Measurements from ENCODE around the gene HNRNPLL. TPM values are rescaled to one million over a fixed set of nuclear protein-coding genes. Genes with fewer than 3 reads are reported as not detected.

Gene HNRNPLL
- total and polyA plus RNA-seq, 2 experiments from 2014 or later: 42.5 to 53.4 TPM

DNA sequence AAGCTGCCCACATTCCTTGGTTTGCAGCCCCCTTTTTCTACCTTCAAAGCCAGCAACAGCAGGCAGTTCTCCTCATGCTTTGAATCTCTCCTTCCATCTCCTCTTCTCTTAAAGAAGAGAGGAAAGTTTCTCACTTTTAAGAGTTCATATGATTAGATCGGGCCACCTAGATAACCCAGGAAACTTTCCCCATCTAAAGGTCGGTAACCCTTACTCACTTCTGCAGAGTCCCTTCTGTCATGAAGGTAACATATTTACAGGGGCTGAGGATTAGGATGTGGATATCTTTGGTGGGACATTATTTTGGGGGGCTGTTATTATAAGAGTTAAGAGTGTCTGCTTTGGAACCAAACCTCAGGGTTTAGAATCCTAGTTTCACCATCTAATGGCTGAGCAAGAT is 51.0 kb downstream of the HNRNPLL start (continued):
- TF ChIP-seq, protein P1, sequence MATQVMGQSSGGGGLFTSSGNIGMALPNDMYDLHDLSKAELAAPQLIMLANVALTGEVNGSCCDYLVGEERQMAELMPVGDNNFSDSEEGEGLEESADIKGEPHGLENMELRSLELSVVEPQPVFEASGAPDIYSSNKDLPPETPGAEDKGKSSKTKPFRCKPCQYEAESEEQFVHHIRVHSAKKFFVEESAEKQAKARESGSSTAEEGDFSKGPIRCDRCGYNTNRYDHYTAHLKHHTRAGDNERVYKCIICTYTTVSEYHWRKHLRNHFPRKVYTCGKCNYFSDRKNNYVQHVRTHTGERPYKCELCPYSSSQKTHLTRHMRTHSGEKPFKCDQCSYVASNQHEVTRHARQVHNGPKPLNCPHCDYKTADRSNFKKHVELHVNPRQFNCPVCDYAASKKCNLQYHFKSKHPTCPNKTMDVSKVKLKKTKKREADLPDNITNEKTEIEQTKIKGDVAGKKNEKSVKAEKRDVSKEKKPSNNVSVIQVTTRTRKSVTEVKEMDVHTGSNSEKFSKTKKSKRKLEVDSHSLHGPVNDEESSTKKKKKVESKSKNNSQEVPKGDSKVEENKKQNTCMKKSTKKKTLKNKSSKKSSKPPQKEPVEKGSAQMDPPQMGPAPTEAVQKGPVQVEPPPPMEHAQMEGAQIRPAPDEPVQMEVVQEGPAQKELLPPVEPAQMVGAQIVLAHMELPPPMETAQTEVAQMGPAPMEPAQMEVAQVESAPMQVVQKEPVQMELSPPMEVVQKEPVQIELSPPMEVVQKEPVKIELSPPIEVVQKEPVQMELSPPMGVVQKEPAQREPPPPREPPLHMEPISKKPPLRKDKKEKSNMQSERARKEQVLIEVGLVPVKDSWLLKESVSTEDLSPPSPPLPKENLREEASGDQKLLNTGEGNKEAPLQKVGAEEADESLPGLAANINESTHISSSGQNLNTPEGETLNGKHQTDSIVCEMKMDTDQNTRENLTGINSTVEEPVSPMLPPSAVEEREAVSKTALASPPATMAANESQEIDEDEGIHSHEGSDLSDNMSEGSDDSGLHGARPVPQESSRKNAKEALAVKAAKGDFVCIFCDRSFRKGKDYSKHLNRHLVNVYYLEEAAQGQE (IDR thresholded peaks at IDR 0.05; ENCODE audit: unreplicated experiment): no peak
- no peak for TF ChIP-seq CREB1 (CRISPR knock-in tag; IDR thresholded peaks at IDR 0.05; ENCODE audit: low read depth)

DNA sequence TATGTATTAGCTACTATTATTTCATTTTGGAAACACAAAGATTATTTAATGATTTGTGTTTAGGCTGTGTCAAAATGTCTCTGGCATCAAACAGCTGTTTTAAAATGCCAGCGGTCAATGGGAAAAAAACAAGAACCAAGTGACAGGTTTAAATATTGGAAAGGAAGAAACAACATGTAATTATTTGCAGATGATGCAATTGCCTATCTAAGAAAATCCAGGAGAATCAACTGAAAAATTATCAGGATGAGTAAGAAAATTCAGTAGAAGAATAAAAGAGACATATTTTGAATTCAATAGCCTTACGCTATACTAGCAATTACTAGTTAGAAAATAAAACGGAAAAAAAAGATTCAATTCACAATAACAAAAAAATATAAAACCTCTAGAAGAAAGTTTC is 51.6 kb downstream of the HNRNPLL start:
- no peak overlapping the region for H3K4me3 Mint-ChIP-seq
- TF ChIP-seq JUNB (IDR thresholded peaks at IDR 0.05; ENCODE audit: unreplicated experiment) (no peak), EZH2phosphoT487 (IDR thresholded peaks at IDR 0.05; ENCODE audit: unreplicated experiment) (no peak), STAT1 (IDR thresholded peaks at IDR 0.05; ENCODE audit: unreplicated experiment) (no peak), EZH2 (IDR thresholded peaks at IDR 0.05; ENCODE audit: low read depth, unreplicated experiment) (no peak), ZNF114 (CRISPR knock-in tag; IDR thresholded peaks at IDR 0.05) (no peak), POLR2AphosphoS5 (IDR thresholded peaks at IDR 0.05; ENCODE audit: low read depth) (no peak), NANOG (IDR thresholded peaks at IDR 0.05; ENCODE audit: borderline replicate concordance) (no peak), ZNF331 (CRISPR knock-in tag; IDR thresholded peaks at IDR 0.05; ENCODE audit: low read depth) (no peak)
- TF ChIP-seq, protein P2, sequence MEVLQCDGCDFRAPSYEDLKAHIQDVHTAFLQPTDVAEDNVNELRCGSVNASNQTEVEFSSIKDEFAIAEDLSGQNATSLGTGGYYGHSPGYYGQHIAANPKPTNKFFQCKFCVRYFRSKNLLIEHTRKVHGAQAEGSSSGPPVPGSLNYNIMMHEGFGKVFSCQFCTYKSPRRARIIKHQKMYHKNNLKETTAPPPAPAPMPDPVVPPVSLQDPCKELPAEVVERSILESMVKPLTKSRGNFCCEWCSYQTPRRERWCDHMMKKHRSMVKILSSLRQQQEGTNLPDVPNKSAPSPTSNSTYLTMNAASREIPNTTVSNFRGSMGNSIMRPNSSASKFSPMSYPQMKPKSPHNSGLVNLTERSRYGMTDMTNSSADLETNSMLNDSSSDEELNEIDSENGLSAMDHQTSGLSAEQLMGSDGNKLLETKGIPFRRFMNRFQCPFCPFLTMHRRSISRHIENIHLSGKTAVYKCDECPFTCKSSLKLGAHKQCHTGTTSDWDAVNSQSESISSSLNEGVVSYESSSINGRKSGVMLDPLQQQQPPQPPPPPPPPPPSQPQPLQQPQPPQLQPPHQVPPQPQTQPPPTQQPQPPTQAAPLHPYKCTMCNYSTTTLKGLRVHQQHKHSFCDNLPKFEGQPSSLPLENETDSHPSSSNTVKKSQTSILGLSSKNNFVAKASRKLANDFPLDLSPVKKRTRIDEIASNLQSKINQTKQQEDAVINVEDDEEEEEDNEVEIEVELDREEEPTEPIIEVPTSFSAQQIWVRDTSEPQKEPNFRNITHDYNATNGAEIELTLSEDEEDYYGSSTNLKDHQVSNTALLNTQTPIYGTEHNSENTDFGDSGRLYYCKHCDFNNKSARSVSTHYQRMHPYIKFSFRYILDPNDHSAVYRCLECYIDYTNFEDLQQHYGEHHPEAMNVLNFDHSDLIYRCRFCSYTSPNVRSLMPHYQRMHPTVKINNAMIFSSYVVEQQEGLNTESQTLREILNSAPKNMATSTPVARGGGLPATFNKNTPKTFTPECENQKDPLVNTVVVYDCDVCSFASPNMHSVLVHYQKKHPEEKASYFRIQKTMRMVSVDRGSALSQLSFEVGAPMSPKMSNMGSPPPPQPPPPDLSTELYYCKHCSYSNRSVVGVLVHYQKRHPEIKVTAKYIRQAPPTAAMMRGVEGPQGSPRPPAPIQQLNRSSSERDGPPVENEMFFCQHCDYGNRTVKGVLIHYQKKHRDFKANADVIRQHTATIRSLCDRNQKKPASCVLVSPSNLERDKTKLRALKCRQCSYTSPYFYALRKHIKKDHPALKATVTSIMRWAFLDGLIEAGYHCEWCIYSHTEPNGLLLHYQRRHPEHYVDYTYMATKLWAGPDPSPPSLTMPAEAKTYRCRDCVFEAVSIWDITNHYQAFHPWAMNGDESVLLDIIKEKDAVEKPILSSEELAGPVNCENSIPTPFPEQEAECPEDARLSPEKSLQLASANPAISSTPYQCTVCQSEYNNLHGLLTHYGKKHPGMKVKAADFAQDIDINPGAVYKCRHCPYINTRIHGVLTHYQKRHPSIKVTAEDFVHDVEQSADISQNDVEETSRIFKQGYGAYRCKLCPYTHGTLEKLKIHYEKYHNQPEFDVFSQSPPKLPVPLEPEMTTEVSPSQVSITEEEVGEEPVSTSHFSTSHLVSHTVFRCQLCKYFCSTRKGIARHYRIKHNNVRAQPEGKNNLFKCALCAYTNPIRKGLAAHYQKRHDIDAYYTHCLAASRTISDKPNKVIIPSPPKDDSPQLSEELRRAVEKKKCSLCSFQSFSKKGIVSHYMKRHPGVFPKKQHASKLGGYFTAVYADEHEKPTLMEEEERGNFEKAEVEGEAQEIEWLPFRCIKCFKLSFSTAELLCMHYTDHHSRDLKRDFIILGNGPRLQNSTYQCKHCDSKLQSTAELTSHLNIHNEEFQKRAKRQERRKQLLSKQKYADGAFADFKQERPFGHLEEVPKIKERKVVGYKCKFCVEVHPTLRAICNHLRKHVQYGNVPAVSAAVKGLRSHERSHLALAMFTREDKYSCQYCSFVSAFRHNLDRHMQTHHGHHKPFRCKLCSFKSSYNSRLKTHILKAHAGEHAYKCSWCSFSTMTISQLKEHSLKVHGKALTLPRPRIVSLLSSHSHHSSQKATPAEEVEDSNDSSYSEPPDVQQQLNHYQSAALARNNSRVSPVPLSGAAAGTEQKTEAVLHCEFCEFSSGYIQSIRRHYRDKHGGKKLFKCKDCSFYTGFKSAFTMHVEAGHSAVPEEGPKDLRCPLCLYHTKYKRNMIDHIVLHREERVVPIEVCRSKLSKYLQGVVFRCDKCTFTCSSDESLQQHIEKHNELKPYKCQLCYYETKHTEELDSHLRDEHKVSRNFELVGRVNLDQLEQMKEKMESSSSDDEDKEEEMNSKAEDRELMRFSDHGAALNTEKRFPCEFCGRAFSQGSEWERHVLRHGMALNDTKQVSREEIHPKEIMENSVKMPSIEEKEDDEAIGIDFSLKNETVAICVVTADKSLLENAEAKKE (CRISPR knock-in tag; IDR thresholded peaks at IDR 0.05): no peak
- TF ChIP-seq, protein P3, sequence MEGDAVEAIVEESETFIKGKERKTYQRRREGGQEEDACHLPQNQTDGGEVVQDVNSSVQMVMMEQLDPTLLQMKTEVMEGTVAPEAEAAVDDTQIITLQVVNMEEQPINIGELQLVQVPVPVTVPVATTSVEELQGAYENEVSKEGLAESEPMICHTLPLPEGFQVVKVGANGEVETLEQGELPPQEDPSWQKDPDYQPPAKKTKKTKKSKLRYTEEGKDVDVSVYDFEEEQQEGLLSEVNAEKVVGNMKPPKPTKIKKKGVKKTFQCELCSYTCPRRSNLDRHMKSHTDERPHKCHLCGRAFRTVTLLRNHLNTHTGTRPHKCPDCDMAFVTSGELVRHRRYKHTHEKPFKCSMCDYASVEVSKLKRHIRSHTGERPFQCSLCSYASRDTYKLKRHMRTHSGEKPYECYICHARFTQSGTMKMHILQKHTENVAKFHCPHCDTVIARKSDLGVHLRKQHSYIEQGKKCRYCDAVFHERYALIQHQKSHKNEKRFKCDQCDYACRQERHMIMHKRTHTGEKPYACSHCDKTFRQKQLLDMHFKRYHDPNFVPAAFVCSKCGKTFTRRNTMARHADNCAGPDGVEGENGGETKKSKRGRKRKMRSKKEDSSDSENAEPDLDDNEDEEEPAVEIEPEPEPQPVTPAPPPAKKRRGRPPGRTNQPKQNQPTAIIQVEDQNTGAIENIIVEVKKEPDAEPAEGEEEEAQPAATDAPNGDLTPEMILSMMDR (conservative IDR thresholded peaks at IDR 0.05; ENCODE audit: low read depth in 2 of 2): no peak

More for the DNA sequence above, 51.6 kb downstream of the HNRNPLL start:
- Histone ChIP-seq H3K27ac (ENCODE audit: low read depth) (no peak overlapping the region), H3K79me2 (replicated peaks; ENCODE audit: insufficient read depth) (no peaks in the 10 kb centered on the region), H3F3A (replicated peaks; ENCODE audit: low read depth) (no peaks in the 10 kb centered on the region), H3K9me2 (ENCODE audit: insufficient read depth) (no peaks in the 10 kb centered on the region), H3K4me2 (no peak overlapping the region), H3K36me3 (ENCODE audit: insufficient read depth) (no peaks in the 10 kb centered on the region), H3K4me1 (ENCODE audit: insufficient read depth) (peaks cover 10% of the 10 kb centered on the region; the same call in 1 of the 2 replicates), H4K20me1 (replicated peaks; ENCODE audit: insufficient read depth) (no peaks in the 10 kb centered on the region), H3K27me3 (ENCODE audit: insufficient read depth) (no peaks in the 10 kb centered on the region), H3K4me3 (no peak overlapping the region), H2AFZ (no peak overlapping the region)
- ATAC-seq (no peak), DNase-seq (ENCODE audit: low spot score) (no peak)
- Mint-ChIP-seq H3K9me3 (no peaks in the 10 kb centered on the region), H3K36me3 (ENCODE audit: low read depth) (peaks cover 3% of the 10 kb centered on the region; the same call in 1 of the 3 replicates), H3K27ac (no peak overlapping the region), H3K27me3 (ENCODE audit: insufficient read depth, low read depth, poor library complexity) (peaks cover 4% of the 10 kb centered on the region), H3K4me1 (peaks cover 14% of the 10 kb centered on the region; the same call in 2 of the 3 replicates)
